ENCODE results near the gene CLIP2. TPM values are rescaled to one million over a fixed set of nuclear protein-coding genes. Genes with fewer than 3 reads are reported as not detected.

Gene CLIP2
- total RNA-seq, 2 experiments from 2014 or later, result 3.6 to 6.3 TPM

GRCh38 chr7:74294191-74294998, 5.2 kb downstream of the CLIP2 start:
- Histone ChIP-seq H3K79me2 (ENCODE audit: insufficient read depth, low read depth, low read length) (no peaks in the 10 kb centered on the region), H3K27ac (ENCODE audit: low read depth, low read length, poor library complexity, severe bottlenecking) (no peak overlapping the region), H3K4me1 (ENCODE audit: insufficient read depth, low read length, poor library complexity, severe bottlenecking) (peaks cover 17% of the 10 kb centered on the region), H4K20me1 (ENCODE audit: insufficient read depth, low read length) (no peaks in the 10 kb centered on the region), H2AFZ (ENCODE audit: low read length) (no peak overlapping the region), H3K9me3 (ENCODE audit: low read length) (no peaks in the 10 kb centered on the region), H3K4me3 (ENCODE audit: low read depth, low read length, poor library complexity, severe bottlenecking) (no peak overlapping the region), H3K9me2 (ENCODE audit: insufficient read depth, low read length) (no peaks in the 10 kb centered on the region), H3K36me3 (ENCODE audit: insufficient read depth, low read length) (no peaks in the 10 kb centered on the region), H3K4me2 (ENCODE audit: low read length) (no peak overlapping the region)
- ChIA-PET POLR2A (interaction anchor here (0.6 kb wide), 2 partner anchors 68 to 115 kb away, joined by 3 to 10 read pairs; no protein-coding TSS in a partner anchor), CTCF (ENCODE audit: unreplicated experiment) (no interaction called here)
- BruUV-seq (replicated peaks), result no TSS peak
- no peak for TF ChIP-seq CTCF (conservative IDR thresholded peaks at IDR 0.05; ENCODE audit: low read length)
- TF ChIP-seq EZH2phosphoT487 (IDR thresholded peaks at IDR 0.05; ENCODE audit: borderline replicate concordance, low read depth, low read length), result no peak
- intact Hi-C loops (cut with micrococcal nuclease; ENCODE audit: unreplicated experiment), result loop anchor here (5.0 kb wide), 1 partner anchor 108 kb away; no protein-coding TSS in a partner anchor
- no peak for DNase-seq (ENCODE audit: low spot score)

- no peaks in the 10 kb centered on the region for H4K20me1 ChIP-seq (ENCODE audit: insufficient read depth, low read length)
- peaks cover 5% of the 10 kb centered on the region for H3K4me1 ChIP-seq (ENCODE audit: insufficient read depth, low read length, poor library complexity, severe bottlenecking)
- H3K79me2 ChIP-seq (ENCODE audit: insufficient read depth, low read depth, low read length), result no peaks in the 10 kb centered on the region
- POLR2A ChIA-PET, result interaction anchor here (0.7 kb wide), 1 partner anchor 13 kb away, joined by 3 read pairs; no protein-coding TSS in a partner anchor
- no peak overlapping the region for H3K4me3 ChIP-seq (ENCODE audit: low read depth, low read length, poor library complexity, severe bottlenecking)
- TF ChIP-seq CTCF (conservative IDR thresholded peaks at IDR 0.05; ENCODE audit: low read length) (no peak), EZH2phosphoT487 (IDR thresholded peaks at IDR 0.05; ENCODE audit: borderline replicate concordance, low read depth, low read length) (no peak)
- no peak overlapping the region for H3K4me2 ChIP-seq (ENCODE audit: low read length)
- BruUV-seq (replicated peaks), result no TSS peak
- H3K27ac ChIP-seq (ENCODE audit: low read depth, low read length, poor library complexity, severe bottlenecking), result no peak overlapping the region
- no peak overlapping the region for H2AFZ ChIP-seq (ENCODE audit: low read length)
- CTCF ChIA-PET (ENCODE audit: unreplicated experiment), result no interaction called here
- no peaks in the 10 kb centered on the region for H3K9me3 ChIP-seq (ENCODE audit: low read length)
- H3K36me3 ChIP-seq (ENCODE audit: insufficient read depth, low read length), result no peaks in the 10 kb centered on the region
- intact Hi-C loops (cut with micrococcal nuclease; ENCODE audit: unreplicated experiment), result no loop called here
- DNase-seq (ENCODE audit: low spot score), result no peak
- no peaks in the 10 kb centered on the region for H3K9me2 ChIP-seq (ENCODE audit: insufficient read depth, low read length)
These were observed 8.5 kb downstream of the CLIP2 start for GRCh38 chr7:74297516-74298233.

Data from OCI-LY7 (cell line).